NOMO-1 (cell line): ENCODE data around the gene NALCN.
A peak's percentile ranks its signal among the peaks of the same experiment; 100 is the strongest.

ENCODE experiments used
- DNase-seq, 2 experiments: peaks; one replicate each; lab custom pipeline; 2025; ENCODE audit not compliant: unreplicated experiment in 2 of 2; lab: John Stamatoyannopoulos, UW

Gene NALCN

DNA sequence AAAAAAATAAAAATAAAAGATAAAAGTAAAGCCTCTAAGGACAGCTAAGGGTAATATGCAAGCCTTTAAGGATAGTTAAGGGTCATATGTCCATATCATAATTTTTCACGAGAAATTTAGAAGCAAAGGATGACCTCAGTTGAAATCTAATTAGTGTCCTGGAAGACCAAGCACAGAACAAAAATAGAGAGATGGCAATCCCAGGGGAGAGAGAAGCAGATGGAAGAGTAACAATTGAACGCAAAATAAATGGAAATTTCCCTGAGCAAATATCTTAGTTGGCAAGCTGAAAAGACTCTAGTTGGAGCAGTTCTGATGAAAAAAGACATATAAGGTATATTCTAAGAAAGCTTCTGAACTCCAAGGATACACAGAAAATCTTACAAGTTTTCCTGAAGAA is 275.4 kb downstream of the NALCN start:
- DNase-seq, result no peak

DNA sequence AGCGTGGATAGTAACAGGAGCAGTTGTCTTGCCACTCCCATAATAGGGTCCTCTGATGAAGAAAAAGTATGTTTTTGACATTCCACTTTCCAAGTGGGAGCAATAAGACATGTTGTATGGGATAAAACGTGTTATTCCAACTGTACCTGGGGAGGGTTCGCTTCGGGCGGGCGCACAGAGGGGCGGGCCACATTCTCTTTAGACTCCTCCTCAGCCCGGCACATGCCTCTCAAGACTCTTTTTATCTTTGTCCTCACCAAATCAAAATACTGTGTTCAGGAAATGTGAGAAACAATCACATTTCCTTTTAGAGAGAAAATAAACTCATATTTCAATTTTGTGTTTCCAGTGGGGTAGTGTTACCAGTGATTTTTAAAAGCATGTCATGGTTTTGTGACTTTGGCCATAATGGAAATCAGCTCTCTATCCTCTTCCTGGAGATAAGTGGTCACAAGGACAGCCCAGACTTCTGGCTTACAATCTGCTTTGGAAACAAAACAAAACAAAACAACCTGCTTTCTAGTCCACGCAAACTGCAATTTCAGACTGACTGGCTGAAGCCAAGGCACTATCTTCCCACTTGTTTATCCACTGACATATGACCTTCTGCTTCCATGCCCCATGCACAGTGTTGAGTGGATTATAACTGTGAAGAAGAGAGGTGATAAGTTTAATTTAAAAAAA is 276.1 kb downstream of the NALCN start:
- no peak for DNase-seq

DNA sequence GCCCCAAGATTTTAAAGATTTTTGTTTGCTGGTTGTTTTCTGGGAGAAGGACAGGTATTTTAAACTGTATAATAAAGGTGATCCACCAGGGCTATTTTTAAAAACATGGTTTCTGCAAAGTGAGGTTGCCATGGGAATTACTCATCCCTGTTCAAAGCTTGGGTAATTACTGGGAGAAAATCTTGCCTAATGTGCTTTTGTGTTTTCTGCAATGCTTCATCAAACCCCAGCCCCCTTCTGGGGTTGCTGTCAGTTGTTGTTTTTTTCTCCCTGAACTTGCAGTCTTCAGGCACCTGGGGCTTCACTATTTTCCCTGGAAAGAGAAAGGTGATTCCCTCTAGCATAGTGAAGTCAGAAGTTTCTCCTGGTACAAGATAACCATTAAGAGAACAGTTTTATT is 277.2 kb downstream of the NALCN start:
- no peak for DNase-seq

DNA sequence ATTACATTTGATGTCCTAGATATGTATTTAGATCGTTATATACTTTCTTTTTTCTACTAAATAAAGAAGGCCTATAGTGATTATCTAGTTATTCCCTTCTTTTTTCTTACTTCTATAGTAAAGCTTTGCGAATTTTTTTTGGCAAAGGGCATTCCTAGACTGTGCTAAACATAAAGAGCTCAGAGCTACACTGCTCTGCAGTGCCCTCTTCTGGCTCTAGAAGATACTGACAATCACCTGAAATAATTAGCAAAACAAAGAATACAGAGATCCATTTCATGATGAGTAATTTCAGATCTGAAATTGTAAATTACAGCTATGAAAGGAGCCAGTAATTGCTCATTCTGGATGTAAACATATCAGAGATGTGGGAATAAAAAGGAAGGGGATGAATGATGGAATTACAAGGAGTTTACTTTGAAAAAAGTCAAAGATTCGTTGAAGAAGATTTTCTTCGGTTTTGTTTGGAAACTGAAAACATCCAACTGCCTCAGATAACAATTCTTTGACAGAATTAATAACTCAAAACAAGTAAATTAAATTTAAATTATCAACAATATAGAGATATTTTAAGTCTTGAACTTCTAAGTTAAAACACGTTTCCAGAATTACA is 288.5 kb downstream of the NALCN start:
- peak; percentile 4 to 26 for DNase-seq

DNA sequence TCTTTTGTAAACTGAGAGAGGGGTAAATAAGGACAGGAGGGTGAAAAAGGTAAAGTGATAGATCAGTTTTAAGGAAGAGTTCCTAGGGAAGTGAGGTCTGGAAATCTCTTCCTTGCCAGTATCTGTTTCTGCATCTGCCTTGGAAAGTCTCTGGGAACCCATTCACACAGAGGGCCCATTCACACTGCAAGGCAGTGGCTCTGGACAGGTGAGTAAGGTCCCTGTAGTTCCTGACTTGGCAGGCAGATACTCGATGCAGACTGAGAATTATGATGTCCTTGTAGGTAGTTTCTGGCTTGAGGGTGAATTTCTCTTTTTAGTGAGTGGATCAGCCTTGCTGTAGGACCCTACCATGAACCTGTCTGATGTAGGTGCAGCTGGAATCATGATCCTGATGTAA is 293.3 kb downstream of the NALCN start:
- no peak for DNase-seq

DNA sequence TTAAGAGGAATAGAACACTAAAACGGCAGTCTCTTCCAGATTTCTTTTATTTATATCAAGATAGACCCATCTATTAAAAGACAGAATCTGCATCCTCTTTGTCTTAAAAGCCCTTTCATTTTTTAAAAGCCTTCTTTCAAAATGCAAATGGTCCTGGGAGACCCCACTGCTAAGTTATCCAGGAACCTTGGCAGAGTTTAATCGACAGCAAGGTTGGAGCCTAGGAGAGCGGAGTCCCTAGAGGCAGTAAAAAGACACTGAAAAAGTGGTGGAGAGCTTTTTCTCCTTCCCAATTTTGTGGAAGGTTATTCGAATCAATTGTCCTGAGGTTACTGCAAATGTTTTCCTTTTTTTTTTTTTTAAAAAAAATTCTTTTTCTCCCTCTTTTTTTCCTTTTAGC is 294.7 kb downstream of the NALCN start:
- no peak for DNase-seq

DNA sequence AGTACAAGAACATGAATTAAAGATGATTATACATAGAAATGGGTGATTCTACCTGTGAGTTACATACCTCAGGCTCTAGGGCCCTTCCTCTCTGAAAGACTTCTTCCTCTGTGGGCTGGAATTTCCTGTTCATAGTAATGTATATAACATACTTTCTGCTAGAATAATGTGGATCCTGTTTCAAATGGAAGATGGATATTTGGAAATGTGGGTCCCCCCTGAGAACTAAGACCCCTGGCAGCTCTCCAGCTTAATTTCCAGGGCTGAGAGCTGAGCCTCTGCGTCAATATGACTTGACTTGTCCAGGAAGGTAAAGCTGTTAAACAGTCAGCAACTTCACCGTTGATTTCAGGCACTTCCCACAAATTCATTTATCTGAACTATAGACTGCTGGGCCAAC is 296.3 kb downstream of the NALCN start:
- no peak for DNase-seq

DNA sequence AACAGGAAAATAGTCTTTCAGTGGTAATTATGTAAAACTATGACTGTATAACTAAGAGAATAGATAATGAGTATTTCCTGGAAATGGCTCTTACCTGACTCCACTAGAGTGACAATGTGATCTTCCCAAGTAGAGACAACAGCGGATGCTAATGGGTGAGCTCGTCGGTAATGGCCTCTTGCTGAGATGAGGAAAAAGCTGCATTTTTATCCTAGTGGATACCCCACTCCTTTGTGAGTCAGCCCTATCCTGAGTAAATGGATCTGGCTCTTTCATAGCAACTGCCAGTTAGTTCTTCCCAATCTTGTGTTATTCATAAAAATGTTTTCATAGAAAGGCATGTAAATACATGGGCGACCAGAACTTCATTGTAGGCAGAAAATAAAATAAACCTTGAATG is 299.5 kb downstream of the NALCN start:
- DNase-seq, result no peak

DNA sequence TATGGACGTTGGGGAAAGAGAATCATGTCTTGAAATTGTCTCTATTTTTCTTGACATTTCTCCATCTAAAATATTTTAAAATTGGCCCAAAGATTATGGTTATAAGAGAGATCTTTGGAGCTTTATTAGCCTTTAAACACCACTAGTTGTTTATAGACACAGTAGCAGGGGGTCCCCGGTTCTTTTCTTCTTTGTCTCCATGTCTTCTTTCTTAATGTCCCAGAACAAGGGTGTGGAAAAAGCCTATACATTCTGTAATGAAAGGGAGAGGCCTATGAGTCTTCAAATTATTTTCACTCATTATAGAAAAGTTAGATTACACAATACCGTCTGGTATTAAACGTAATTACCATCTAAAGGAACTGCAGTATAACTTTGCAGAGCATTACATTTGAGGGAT is 300.0 kb downstream of the NALCN start:
- no peak for DNase-seq

DNA sequence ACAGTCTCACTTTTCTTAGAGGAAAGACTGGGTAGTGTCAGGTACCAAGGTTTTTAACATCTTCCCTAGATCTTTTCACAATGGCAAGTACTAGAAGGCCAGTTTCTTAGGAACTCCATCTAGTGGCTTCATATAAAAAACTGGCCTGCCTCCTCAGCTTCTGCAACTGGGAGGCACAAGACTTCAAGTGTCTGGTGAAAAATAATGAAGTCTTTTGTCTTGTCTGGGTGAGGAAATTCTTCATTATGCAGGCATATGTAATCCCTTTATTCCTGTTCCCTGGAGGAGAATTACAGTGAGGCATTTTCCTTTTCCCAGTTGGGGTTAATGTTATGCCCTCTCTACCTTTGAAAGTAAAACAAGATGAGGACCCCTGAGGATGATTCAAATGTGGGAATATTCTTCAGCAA is 300.5 kb downstream of the NALCN start:
- no peak for DNase-seq

DNA sequence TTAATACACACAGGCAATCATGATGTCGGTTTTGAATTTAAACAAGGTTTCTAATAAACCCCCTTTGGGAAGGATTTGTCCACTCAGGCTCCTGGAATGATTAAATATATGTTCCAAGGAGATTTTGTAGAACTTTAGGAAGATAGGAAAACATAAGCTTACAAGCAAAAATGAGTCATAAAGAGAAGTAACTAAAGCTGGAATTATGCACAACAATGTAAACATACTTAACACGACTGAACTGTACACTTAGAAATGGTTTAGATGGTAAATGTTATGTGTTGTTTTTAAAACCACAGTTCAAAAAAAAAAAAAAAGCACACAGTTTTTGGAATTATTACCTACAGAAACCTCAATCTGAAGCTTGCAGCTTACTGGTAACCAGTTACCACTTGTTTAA is 304.4 kb downstream of the NALCN start:
- DNase-seq, result no peak

DNA sequence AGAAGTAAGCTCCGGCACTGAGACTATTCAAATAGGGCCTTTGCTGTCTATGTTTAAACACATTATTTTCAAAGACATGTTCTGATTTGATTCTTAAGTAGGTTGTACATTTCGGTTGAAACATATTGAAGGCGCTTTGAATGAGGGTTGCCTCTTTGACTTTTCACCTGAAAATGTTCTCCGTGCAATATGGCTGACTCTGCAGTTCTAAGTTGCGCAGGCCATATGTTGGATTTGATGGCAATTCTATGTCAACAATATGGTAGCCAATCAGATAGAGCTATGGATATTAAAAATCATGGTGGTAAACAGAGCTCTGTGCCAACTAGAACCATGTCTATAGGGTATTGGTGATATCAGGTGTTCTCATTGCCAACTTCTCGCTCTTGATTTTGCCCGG is 307.3 kb downstream of the NALCN start:
- DNase-seq, result no peak

DNA sequence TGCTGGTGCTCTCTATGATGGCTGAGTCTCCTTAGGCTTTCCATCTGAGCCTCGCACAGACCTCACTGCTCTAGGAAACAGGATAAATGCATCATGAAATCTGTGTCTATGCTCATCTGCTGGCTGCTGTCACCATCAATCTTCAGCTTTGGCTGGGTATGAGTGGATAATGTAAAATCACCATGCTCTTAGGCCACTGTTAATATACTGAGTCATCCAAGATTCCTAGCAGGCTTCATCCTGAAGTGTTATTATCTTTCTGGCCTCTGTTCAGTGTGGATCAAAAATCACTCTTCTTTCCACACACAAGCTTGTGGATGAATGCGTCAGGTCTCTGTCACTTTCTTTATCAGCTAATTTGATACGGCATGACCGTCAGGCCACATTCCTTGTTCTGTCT is 317.4 kb downstream of the NALCN start:
- DNase-seq, result no peak

DNA sequence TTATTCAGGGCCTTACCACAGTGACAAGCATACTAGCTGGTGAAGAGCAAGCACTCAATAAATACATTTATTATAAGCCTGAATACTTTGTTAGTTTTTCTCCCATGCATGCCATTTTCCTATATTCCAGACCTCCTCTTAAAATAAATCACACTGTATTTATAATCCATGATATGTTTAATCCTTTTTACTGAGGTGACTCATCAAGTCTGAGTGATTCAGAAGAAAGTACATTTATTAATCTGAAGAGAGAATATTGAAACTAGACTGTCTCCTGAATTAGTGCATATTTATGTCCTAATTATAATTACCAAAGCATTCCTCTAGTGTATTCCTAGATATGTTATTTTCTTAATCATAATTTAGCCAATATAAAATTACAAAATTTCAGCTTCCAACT is 323.3 kb downstream of the NALCN start:
- DNase-seq, result no peak

DNA sequence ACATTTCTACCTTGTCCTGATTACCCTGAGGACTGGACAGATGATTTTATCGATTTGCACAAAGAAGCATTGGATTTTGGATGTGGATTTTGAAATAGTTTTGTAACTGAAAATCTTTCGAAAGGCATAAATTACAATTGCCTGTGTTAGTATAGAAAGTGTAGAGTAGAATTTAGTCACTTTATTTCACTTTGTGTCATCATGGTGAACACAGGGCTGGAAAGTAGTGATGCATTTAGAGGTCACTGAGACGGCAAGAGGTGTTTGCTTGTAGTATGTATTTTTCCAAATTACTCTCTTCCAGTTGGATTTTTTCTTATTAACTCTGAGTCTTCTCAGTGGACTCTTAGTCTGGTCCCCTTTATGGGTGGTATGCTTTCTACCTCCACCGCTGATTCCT is 326.0 kb downstream of the NALCN start:
- no peak for DNase-seq

DNA sequence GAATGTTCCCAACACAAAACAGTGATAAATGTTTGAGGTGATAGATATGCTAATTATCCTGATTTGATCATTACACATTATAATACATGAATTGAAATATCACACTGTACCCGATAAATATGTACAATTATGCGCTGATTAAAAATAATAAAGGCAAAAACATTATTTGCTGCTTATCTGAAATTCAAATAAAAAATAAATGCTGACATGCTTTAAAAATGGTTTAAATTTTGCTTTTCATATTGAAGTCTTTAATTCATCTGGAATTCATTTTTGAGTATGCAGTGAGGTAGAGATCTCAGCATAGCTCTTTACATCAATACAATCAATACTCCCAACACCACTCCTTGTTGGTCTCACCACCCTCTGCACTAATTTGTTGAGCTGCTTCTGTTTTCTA is 330.8 kb downstream of the NALCN start:
- DNase-seq, result no peak

DNA sequence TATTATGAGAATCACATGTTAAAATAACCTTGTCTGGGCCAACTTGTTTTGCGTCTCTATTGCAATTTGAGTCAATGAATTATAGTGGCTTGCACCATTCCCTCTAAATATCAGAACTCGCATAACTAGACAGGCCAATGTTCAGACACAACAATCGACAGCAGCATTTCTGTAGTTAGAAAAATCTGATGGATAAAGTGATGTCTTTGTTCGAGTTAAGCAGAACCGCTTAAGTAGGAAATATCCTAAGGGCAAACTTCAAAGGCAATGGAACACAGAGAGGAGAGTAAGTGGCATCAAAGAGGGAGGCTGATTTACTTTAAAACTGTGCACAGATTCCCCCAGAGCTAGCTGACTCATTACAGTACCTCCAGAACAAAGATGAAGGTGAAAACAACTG is 333.9 kb downstream of the NALCN start:
- DNase-seq, result no peak

DNA sequence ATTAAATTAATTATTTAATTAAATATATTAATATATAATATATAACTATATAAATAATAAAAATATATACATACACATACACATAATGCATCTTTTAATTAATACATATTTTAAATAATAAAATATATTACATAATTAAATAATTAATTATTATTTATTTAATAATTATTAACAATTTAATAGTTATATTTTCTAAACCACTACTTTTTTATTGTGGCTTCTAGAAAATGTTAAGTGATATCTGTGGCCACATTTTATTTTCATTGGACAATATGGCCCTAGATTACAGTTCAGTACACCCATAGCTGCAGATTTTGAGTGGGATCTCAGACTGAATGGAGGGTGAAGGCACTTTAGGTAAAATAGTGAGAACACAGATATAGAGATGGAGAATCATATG is 335.7 kb downstream of the NALCN start:
- DNase-seq, result no peak

DNA sequence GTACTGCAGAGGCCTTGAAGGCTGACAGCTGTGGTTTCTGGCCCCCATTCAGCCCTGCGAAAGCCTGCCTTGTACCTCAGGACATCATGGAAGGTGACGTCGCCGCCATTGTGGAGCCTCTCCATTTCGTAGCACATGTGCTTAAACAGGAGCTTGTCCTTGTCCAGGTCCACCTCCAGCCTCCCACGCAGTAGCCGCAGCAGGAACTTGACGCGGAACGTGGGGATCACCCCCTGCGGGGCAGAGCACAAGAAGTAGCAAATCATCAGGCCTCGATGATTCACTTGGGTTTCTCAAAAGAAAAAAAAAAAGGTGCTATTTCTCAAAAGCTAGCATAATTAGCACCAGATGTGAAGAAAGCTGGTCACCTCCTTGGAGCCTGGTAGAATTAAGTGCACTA is 351.0 kb downstream of the NALCN start:
- DNase-seq, result no peak

DNA sequence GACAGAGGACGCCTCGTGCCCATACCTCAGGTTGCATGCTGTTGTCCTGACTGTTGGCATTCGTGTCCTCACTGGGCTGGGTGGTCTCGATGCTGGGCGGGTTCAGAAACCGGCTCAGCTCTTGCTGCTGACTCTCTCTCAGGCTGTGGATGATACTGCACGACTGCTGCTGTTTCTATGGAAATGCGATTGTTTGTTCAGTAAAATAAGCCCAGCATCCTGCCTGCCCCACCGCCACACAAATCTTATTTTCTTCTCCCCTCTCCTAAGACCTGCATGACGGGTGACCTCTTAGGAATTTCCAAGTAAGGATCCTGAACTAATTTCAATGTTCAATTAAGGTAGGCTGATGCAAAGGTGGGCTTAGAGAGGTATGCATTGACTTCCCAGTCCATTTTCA is 356.5 kb downstream of the NALCN start:
- DNase-seq, result no peak

DNA sequence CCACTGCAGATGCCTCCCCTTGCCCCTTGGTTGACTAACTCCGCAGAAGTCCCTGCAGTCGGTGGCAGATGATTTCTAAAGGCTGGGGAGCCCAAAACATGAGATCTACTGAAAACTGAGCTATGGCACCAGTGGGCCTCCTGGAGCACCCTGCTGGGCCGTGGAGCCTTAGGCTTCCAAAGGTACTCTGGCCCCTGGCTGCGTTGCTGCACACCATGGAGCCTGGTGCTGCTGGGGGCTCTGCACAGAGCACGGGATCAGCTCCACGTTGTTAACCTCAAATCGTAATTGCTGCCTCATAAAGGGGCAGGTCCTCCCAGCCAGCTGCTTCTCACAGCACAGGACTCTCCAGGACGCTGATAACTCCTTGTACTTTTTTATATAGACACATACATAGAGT is 357.5 kb downstream of the NALCN start:
- DNase-seq, result no peak

DNA sequence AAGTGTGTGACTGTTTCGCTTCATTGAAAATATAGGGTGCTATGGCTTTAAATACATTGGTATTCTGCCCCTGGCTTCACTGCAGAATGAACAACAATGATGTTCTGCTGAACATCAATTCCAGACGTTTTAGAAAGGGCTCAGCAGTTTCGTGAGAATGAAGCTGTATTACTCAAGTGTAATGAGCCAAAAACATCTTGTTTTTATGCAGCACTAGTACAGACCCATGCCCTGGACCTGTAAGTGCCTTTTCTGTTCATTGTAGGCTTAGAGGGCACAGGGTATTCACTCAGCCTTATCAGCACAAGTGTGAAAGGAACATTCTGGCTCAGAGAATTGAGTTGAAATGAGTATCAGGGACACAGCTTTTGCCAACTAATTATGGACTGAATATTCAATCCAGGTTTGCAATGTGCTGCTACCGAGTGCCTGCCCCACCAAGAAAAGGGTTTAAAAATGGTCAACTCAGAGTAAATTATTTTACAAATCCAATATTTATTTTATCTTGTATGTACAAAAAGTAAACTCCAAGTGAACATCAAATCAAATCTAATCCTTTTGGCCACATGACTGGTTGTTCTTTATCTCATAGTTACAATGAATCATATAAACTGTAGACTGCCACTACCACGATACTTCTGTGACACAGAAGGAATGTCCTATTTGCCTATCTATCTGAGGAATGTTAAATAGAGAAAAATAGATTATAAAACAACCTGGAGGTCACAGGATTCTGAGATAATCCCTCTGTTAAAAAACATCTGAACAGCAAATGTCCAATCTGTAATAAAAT is 362.8 kb downstream of the NALCN start:
- no peak for DNase-seq
